Stimulated activated CD4-positive, alpha-beta T cell treated with anti-CD3 and anti-CD28 coated beads, Interleukin-12 subunit alpha, Interleukin-12 subunit beta, amount 100 ng/mL, for 24 hours (primary cell): ENCODE measurements around the gene PMIS2.

Experiments
- DNase-seq, 2 experiments: peaks; one replicate each; pipeline ENCODE4 v3.0.0-alpha.2; 2020; ENCODE audit warnings: low read depth in 2 of 2

PMIS2 gene

DNA sequence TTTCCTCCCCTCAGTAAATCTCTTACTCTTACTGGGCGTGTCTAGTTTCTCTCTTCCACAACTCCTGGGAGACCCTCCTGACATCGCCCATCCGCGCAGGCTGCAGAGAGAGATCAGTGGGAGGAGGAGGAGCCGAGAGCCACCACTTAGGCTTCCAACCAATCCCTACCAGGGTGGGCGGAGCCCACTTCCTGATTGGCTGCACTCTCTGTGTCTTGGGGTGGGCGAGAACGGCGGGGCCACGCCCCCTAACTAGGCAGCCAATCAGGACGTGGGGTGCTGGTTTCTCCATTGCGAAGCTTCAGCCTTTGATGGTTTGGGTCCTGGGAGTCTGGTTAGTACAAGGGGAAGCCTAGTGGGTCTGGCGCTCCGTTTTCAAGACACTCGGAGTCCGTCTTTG is at the start of gene PMIS2:
TSS of gene PMIS2 (plus strand) at position 326 of the 400 bp plus-strand sequence. CDS start 87 bp downstream, outside the sequence.
- DNase-seq = peak in 1 of 2 experiments; percentile 20

GRCh38 chr19:35539314-35539713 is 46.7 kb upstream of the PMIS2 start:
- no peak for DNase-seq

DNA sequence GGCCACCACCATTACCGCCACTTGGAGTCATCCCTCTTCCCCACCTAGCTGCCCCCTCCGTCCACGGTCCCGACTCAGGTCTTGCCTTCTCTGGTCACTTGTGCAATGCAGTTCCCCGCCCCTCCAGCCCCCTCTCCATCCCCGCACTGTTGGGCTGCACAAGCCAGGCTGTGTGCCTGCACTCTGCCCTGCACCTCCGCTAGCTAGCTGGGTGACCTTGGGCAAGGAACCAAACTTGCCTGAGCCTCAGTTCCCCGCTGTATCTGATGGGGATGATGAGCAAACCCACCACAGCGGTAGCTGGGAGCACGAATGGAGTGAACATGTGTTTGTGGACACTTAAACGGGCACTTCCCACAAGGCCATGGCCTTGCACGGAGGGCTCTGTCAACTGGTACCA is 46.1 kb upstream of the PMIS2 start:
- no peak for DNase-seq

- DNase-seq = no peak
Measured at GRCh38 chr19:35540356-35540927, 45.5 kb upstream of the PMIS2 start.

- no peak for DNase-seq
Measured at GRCh38 chr19:35542209-35542608, 43.8 kb upstream of the PMIS2 start.

DNA sequence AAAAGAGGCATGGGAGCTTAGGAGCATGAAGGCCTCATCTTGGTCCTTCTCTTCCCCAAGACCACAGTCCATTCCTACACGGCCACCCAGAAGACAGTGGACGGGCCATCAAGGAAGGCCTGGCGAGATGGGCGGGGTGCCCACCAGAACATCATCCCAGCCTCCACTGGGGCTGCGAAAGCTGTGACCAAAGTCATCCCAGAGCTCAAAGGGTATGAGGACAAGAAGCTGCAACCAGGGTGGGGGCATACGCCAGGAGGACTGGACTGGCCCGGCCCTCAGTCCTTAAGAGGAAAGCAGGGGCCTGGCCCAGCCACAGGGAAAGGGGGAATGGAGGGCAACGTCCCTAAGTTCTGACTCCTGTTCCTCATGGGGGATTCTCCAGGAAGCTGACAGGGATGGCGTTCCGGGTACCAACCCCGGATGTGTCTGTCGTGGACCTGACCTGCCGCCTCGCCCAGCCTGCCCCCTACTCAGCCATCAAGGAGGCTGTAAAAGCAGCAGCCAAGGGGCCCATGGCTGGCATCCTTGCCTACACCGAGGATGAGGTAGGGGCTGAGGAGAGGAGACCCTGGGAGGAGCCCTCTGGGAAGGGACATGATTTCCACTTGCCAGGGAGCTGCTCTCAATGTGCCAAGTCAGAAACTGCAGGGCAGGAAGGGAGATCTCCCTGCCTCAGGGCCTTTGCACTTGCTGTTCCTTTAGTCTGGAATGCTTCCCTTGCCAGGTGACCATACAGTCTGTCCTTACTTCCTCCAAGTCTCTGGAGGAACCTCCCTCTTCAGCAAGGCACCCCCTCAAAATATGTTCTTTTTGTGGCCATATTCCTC is 42.5 kb upstream of the PMIS2 start:
- DNase-seq = no peak

GRCh38 chr19:35544110-35544802 is 41.7 kb upstream of the PMIS2 start:
- no peak for DNase-seq

GRCh38 chr19:35545001-35545854 is 40.7 kb upstream of the PMIS2 start, which contains the start of gene TMEM147:
Gene TMEM147, plus strand, starts transcription at chr19:35545626. Its CDS starts 114 bp downstream, at chr19:35545740.
- DNase-seq = peak; percentile 74 to 81

DNA sequence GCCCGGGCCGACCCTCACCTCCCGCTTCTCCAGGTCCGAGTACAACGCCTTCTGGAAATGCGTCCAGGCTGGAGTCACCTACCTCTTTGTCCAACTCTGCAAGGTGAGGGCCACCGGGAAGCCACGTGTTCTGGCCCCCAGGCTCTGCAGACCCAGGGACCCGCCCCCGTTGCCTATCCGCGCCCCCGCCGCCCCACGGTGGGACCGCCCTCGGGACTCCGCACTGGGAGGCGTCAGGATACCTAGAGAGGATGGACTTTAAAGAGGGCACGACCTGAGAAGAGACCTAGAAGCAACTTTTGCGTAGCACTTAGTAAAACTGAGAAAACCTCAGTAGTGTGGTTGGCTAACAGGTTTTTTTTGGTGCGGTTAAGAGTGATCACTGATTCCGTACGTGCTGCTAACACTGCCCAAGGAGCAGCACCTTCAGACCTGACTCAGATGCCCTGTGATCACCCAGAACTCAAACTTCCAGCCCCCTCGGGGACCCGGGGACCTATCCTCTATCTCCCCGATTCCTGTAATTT is 40.1 kb upstream of the PMIS2 start:
- DNase-seq = peak; percentile 52 to 75

- DNase-seq = no peak
Measured at GRCh38 chr19:35546532-35546931, 39.4 kb upstream of the PMIS2 start.

- DNase-seq = peak in 1 of 2 experiments; percentile 41
Measured at GRCh38 chr19:35549174-35549788, 36.7 kb upstream of the PMIS2 start.

DNA sequence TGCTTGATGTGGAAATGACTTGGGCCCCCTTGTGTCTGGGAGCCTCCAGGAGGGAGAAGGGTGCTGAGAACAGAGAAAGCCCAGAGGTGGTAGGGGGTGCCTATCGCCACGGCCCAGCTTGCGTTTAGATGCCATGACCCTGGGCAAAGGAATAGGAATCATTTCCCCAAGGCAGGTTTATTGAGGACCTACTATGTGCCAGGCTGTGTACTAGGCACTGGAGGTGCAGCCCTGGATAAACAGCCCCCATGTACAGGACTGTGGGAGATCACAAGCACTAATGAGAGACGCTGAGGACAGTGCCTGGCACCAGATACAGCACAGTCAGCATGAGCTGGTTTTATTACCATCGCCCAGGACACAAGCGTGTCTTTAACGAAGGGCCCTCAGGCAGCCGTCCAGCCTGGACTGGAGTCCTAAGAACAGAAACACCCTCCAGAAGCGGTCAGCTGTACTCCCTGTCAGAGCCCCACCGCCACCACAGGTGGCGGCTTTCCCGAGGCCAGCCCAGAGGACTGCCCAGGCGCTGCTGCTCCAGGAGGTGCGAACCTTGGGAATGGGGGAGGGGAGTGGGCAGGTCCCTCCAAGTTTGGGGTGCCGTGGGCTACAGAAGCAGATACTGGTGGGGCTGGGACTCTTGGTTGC is 36.0 kb upstream of the PMIS2 start:
- DNase-seq = no peak

DNA sequence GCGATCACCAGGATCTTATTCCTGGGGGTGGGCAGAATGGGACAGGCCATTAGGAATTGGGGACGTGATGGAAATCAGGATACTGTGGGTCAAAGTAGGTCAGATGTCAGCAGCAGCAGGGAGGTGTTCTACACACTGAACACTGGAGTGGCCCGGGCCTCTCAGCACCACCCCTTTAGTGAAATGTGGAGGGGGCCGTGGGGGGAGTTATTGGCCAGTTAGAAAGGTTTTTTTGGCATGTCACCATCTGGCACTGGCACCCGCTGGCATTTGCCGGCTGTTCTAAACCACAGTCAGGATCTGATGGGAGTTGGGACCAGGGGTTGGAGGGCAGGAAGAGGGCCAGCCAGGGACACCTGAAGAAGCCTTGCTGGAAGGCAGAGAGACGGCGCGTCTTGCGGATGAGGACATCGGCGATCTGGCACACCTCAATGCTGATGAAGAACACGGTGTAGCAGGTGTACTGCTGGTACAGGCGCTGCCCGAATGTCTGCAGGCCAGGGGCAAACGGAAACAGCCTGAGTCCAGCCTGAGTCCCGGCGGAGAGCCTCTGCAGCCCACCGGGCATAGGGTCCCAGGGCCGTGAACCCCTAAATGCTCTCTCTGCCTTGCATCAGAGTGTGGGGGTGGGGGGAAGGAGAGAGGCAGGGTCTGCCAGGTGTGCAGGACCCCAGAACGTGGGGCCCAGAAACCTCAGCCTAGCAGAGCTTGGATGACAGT is 34.7 kb upstream of the PMIS2 start:
- no peak for DNase-seq

- no peak for DNase-seq
Measured at GRCh38 chr19:35552534-35553384, 33.2 kb upstream of the PMIS2 start.

DNA sequence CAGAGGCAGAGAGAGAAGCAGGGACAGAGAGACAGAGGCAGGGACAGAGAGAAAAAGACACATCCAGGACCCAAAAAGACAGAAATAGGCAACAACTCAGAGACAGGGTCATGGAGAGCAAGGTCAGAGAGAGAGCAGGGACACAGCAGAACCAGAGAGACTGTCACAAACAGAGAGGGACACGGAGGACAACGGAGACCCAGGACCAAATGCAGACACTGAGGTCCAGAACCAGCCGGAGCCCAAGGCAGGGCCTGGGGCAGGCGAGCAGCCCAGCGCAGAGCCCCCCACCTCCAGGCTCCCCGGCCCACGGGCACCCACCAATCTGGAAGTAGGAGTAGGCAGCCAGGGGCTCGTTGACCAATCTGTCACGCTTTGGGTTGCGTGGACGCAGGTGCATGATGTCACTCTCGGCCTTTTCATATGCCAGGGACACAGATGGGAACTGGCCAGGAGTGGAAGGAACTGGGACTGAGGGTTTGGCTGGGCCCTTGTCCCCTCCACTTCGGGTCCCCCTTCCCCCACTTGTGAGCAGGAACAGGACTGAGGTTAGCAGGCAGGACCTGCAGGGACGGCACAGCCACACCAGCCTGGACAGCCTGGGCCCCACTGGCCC is 32.5 kb upstream of the PMIS2 start:
- no peak for DNase-seq

- DNase-seq = no peak
Measured at GRCh38 chr19:35554076-35554475, 31.9 kb upstream of the PMIS2 start.

DNA sequence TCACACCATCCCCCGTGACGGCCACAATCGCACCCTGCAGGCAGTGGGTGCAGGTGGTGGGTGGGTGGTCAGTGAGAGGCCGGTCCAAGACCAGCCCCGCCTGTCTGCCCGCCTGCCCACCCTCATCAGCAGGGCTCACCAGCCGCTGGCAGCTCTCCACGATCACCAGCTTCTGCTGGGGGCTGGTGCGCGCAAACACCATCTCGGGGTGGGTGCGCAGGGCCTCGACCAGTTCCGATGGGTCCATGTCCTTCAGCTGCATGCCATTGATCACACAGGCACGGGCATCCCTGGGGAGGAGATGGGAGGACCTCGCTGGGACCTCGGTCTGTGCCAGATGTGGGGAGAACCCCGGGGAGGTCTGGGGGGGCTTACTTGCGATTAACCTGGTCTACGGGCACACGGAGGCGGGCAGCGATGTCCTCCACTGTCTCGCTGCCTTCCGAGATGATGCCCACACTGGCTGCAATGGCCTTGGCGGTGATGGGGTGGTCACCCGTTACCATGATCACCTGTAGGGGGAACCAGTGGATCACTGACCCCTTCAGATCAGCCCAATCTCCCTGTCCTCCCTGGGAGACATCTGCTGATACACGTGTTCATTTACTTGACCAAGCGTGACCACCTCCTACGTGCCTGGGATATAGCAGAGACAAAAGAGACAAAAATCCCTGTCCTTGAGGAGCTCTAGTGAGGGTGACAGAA is 30.5 kb upstream of the PMIS2 start:
- no peak for DNase-seq
